Ovary (tissue), 3 donors: ENCODE measurements around the gene KCND2.

Experiments used
- EP300 ChIP-seq: sonication (generic); formaldehyde crosslinking; IDR thresholded peaks from one replicate; pipeline ENCODE4 v1.6.1; 2017; ENCODE audit warnings: antibody characterized with exemption
- POLR2A ChIP-seq: fragments of 450-650 bp; IDR thresholded peaks from one replicate; pipeline ENCODE4 v1.6.1; 2017; ENCODE audit warnings: antibody characterized with exemption, mild to moderate bottlenecking, moderate library complexity
- TF ChIP-seq, protein P1 (sequence below), 3 donors: fragments of 450-650 bp in 2 of 3; fragments of 200-600 bp in 1 of 3; IDR thresholded peaks; one replicate each; pipeline versions ENCODE4 v1.5.1 to v1.8.0; 2016 to 2022; ENCODE audit warnings: antibody characterized with exemption in 3 of 3, mild to moderate bottlenecking in 1 of 3
- donor health status: DM: no; HTN: no; CAD: no.

DNA sequence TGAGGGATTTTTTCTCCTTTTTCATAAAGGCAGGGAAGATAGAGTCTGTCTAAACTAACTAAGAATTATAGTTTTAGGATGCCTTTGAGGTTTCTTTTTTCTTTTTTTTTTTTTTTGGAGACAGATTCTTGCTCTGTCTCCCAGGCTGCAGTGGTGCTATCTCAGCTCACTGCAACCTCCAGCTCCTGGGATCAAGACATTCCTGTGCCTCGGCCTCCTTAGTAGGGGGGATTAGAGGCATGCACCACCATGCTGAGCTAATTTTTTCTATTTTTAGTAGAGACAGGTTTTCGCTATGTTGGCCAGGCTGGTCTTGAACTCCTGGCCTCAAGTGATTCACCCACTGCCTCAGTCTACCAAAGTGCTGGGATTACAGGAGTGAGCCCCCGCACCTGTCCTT, 239.7 kb downstream of the KCND2 start:
- TF ChIP-seq, protein P1, sequence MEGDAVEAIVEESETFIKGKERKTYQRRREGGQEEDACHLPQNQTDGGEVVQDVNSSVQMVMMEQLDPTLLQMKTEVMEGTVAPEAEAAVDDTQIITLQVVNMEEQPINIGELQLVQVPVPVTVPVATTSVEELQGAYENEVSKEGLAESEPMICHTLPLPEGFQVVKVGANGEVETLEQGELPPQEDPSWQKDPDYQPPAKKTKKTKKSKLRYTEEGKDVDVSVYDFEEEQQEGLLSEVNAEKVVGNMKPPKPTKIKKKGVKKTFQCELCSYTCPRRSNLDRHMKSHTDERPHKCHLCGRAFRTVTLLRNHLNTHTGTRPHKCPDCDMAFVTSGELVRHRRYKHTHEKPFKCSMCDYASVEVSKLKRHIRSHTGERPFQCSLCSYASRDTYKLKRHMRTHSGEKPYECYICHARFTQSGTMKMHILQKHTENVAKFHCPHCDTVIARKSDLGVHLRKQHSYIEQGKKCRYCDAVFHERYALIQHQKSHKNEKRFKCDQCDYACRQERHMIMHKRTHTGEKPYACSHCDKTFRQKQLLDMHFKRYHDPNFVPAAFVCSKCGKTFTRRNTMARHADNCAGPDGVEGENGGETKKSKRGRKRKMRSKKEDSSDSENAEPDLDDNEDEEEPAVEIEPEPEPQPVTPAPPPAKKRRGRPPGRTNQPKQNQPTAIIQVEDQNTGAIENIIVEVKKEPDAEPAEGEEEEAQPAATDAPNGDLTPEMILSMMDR (IDR thresholded peaks at IDR 0.05), result no peak
- TF ChIP-seq POLR2A, result no peak
- TF ChIP-seq EP300, result no peak
